Measurements from ENCODE around the gene GTF3C5. TPM values are rescaled to one million over a fixed set of nuclear protein-coding genes. Genes with fewer than 3 reads are reported as not detected.

The GTF3C5 gene
- total and polyA plus RNA-seq, 9 of the 15 experiments (the other 6 are each of a cell fraction or from before 2014, with no cell fraction given) = 3.8 to 118 (median 83.7) TPM

DNA sequence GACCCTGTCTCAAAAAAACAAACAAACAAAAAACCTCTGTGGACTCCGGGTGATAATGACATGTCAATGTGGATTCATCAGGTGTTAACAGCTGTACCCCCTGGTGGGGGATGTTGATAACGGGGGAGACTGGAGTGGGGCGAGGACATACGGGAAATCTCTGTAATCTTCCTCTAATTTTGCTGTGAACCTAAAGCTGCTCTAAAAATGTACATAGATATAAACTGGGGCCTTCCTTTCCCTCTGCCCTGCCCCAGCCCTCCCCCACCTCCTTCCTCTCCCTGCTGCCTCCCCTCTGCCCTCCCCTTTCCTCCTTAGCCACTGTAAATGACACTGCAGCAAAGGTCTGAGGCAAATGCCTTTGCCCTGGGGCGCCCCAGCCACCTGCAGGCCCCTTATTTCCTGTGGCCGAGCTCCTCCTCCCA is 29.6 kb downstream of the GTF3C5 start (continued):
- TF ChIP-seq HDAC2 (IDR thresholded peaks at IDR 0.05) (0 out of 2 replicates have a peak, but pooled peaks have one; percentile 40), ATF1 (CRISPR knock-in tag; IDR thresholded peaks at IDR 0.05) (no peak), ATF1 (tag; IDR thresholded peaks at IDR 0.05) (no peak), GATAD2B (IDR thresholded peaks at IDR 0.05; ENCODE audit: borderline replicate concordance) (no peak), LEF1 (IDR thresholded peaks at IDR 0.05) (0 out of 2 replicates have a peak, but pooled peaks have one; percentile 38), PRMT5 (CRISPR knock-in tag; IDR thresholded peaks at IDR 0.05) (no peak), PBX2 (CRISPR knock-in tag; IDR thresholded peaks at IDR 0.05; ENCODE audit: low read depth) (no peak), PBX2 (tag; conservative IDR thresholded peaks at IDR 0.05; ENCODE audit: low read depth) (no peak; the same call in 1 of the 2 replicates), SMAD4 (CRISPR knock-in tag; conservative IDR thresholded peaks at IDR 0.05) (0 out of 2 replicates have a peak, but pooled peaks have one; percentile 18), ZNF277 (CRISPR knock-in tag; IDR thresholded peaks at IDR 0.05; ENCODE audit: borderline replicate concordance) (no peak), BMI1 (IDR thresholded peaks at IDR 0.05; ENCODE audit: low read length) (no peak), ZNF436 (CRISPR knock-in tag; IDR thresholded peaks at IDR 0.05) (no peak), NCOA6 (IDR thresholded peaks at IDR 0.05) (no peak), JUND (IDR thresholded peaks at IDR 0.05; ENCODE audit: borderline replicate concordance, low read depth, low read length) (no peak), JUND (tag; IDR thresholded peaks at IDR 0.05; ENCODE audit: borderline replicate concordance, low read depth, low read length) (no peak), ZNF740 (CRISPR knock-in tag; IDR thresholded peaks at IDR 0.05) (no peak), ZNF740 (tag; IDR thresholded peaks at IDR 0.05) (no peak), EP300 (IDR thresholded peaks at IDR 0.05; ENCODE audit: low read length) (peak; percentile 36; the same call in 1 of the 2 replicates), ZNF23 (CRISPR knock-in tag; IDR thresholded peaks at IDR 0.05) (no peak), TRIM24 (IDR thresholded peaks at IDR 0.05) (0 out of 4 replicates have a peak, but pooled peaks of 1 of the 2 experiments have one; percentile 15)
- TF ChIP-seq, protein P1, sequence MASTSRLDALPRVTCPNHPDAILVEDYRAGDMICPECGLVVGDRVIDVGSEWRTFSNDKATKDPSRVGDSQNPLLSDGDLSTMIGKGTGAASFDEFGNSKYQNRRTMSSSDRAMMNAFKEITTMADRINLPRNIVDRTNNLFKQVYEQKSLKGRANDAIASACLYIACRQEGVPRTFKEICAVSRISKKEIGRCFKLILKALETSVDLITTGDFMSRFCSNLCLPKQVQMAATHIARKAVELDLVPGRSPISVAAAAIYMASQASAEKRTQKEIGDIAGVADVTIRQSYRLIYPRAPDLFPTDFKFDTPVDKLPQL (IDR thresholded peaks at IDR 0.05; ENCODE audit: extremely low read depth, insufficient read length) = no peak
- TF ChIP-seq, protein P2, sequence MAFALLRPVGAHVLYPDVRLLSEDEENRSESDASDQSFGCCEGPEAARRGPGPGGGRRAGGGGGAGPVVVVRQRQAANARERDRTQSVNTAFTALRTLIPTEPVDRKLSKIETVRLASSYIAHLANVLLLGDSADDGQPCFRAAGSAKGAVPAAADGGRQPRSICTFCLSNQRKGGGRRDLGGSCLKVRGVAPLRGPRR (CRISPR knock-in tag; IDR thresholded peaks at IDR 0.05) = no peak
- TF ChIP-seq, protein P3, sequence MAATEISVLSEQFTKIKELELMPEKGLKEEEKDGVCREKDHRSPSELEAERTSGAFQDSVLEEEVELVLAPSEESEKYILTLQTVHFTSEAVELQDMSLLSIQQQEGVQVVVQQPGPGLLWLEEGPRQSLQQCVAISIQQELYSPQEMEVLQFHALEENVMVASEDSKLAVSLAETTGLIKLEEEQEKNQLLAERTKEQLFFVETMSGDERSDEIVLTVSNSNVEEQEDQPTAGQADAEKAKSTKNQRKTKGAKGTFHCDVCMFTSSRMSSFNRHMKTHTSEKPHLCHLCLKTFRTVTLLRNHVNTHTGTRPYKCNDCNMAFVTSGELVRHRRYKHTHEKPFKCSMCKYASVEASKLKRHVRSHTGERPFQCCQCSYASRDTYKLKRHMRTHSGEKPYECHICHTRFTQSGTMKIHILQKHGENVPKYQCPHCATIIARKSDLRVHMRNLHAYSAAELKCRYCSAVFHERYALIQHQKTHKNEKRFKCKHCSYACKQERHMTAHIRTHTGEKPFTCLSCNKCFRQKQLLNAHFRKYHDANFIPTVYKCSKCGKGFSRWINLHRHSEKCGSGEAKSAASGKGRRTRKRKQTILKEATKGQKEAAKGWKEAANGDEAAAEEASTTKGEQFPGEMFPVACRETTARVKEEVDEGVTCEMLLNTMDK (IDR thresholded peaks at IDR 0.05; ENCODE audit: borderline replicate concordance, insufficient read depth, low read depth, low read length, poor library complexity, severe bottlenecking) = no peak
